GM12878 (cell line): ENCODE measurements around the gene PGR. TPM values are rescaled to one million over a fixed set of nuclear protein-coding genes. Genes with fewer than 3 reads are reported as not detected.

Source experiments
- DPF2 ChIP-seq: fragments of 450-650 bp; IDR thresholded peaks from 2 replicates; pipeline ENCODE4 v1.6.1; 2017; ENCODE audit warnings: mild to moderate bottlenecking
- EED ChIP-seq: sonication (generic); IDR thresholded peaks from 2 replicates; pipeline ENCODE4 v1.6.1; 2016; ENCODE audit warnings: antibody characterized with exemption, low read depth
- HSF1 ChIP-seq: fragments of 150-350 bp; IDR thresholded peaks from 2 replicates; pipeline ENCODE4 v1.6.1; 2014; ENCODE audit warnings: mild to moderate bottlenecking, low read depth, low read length
- NFYA ChIP-seq: IDR thresholded peaks from 2 replicates; pipeline ENCODE4 v1.6.1; 2011; ENCODE audit warnings: low read depth, mild to moderate bottlenecking, low read length, improper control_type of control experiment, borderline replicate concordance
- NFYB ChIP-seq: IDR thresholded peaks from 2 replicates; pipeline ENCODE4 v1.6.1; 2011; ENCODE audit warnings: low read depth, mild to moderate bottlenecking, low read length, improper control_type of control experiment, moderate library complexity; ENCODE audit not compliant: insufficient read depth
- NR2F1 ChIP-seq: fragments of 450-650 bp; conservative IDR thresholded peaks from 2 replicates; pipeline ENCODE4 v1.6.1; 2017; ENCODE audit warnings: mild to moderate bottlenecking
- PBX3 ChIP-seq: IDR thresholded peaks from 2 replicates; pipeline ENCODE4 v1.6.1; 2011; ENCODE audit warnings: mild to moderate bottlenecking, low read depth, low read length, moderate library complexity; ENCODE audit not compliant: insufficient replicate concordance
- RELA ChIP-seq: fragments of 450-650 bp; IDR thresholded peaks from 2 replicates; pipeline ENCODE4 v1.8.0; 2014; ENCODE audit warnings: borderline replicate concordance; ENCODE audit not compliant: partially characterized antibody
- REST ChIP-seq: IDR thresholded peaks from 2 replicates; pipeline ENCODE4 v1.6.1; 2012; ENCODE audit warnings: mild to moderate bottlenecking, low read depth, low read length
- SP1 ChIP-seq: IDR thresholded peaks from one replicate; pipeline ENCODE4 v1.6.1; 2011; ENCODE audit warnings: low read depth, low read length
- SREBF2 ChIP-seq: IDR thresholded peaks from 2 replicates; pipeline ENCODE4 v1.6.1; 2012; ENCODE audit warnings: mild to moderate bottlenecking, low read length
- ZNF24 ChIP-seq: fragments of 450-650 bp; IDR thresholded peaks from 2 replicates; pipeline ENCODE4 v1.6.1; 2017; ENCODE audit warnings: antibody characterized with exemption, mild to moderate bottlenecking
- polyA plus RNA-seq, 11 experiments: library from polyadenylated mRNA; depleted of rRNA in 4 of 11; unstranded in 6 of 11; stranded (reverse) in 5 of 11; fragments of >200 nt; fragmentation: Nextera tagmentation in 4 of 11; fragmentation: Illumina TruSeq in 1 of 11; extraction: Ambion mirVana in 4 of 11; extraction: Trizol in 1 of 11; gene quantifications; 1 replicate in 1 of 11; 2 replicates in 10 of 11; pipeline versions ENCODE4 v1.2.1 to v1.2.3, GENCODE V29; 2011 to 2016; ENCODE audit warnings: inconsistent platforms in 2 of 11, missing spikeins in 2 of 11, low read depth in 1 of 11
- total RNA-seq, 4 experiments: library from RNA; depleted of rRNA in 3 of 4; stranded (reverse); fragments of >200 nt in 3 of 4; fragmentation: Illumina TruSeq in 1 of 4; extraction: Trizol in 1 of 4; gene quantifications; 2 replicates each; pipeline versions ENCODE4 v1.2.1 to v1.2.3, GENCODE V29; 2013 to 2021

Gene PGR
- total and polyA plus RNA-seq, 10 of the 15 experiments (the other 5 are each of a cell fraction or from before 2014, with no cell fraction given) = 0.01 TPM; not detected in 9

- no peak for TF ChIP-seq REST
- no peak for TF ChIP-seq DPF2
- no peak for TF ChIP-seq HSF1
- TF ChIP-seq NR2F1 = no peak
- no peak for TF ChIP-seq PBX3
- no peak for TF ChIP-seq EED
- no peak for TF ChIP-seq NFYB
- no peak for TF ChIP-seq NFYA
- TF ChIP-seq SREBF2 = no peak
- TF ChIP-seq RELA = no peak
- TF ChIP-seq SP1 = no peak
- TF ChIP-seq ZNF24 = no peak
- TF ChIP-seq, all 136 proteins: peak for 0
Measured at GRCh38 chr11:100981196-100981824, 148.3 kb downstream of the PGR start (continued).
